ENCODE measurements around the gene SRR.

GRCh38 chr17:2283302-2283701 is 20.4 kb upstream of the SRR start:
- TF ChIP-seq EP300 (conservative IDR thresholded peaks at IDR 0.05; ENCODE audit: poor library complexity, severe bottlenecking) = no peak
- TF ChIP-seq, protein P1, sequence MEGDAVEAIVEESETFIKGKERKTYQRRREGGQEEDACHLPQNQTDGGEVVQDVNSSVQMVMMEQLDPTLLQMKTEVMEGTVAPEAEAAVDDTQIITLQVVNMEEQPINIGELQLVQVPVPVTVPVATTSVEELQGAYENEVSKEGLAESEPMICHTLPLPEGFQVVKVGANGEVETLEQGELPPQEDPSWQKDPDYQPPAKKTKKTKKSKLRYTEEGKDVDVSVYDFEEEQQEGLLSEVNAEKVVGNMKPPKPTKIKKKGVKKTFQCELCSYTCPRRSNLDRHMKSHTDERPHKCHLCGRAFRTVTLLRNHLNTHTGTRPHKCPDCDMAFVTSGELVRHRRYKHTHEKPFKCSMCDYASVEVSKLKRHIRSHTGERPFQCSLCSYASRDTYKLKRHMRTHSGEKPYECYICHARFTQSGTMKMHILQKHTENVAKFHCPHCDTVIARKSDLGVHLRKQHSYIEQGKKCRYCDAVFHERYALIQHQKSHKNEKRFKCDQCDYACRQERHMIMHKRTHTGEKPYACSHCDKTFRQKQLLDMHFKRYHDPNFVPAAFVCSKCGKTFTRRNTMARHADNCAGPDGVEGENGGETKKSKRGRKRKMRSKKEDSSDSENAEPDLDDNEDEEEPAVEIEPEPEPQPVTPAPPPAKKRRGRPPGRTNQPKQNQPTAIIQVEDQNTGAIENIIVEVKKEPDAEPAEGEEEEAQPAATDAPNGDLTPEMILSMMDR (IDR thresholded peaks at IDR 0.05; ENCODE audit: poor library complexity, severe bottlenecking) = no peak
- no peak for TF ChIP-seq POLR2AphosphoS5 (IDR thresholded peaks at IDR 0.05)
- no peak for TF ChIP-seq TAF1 (IDR thresholded peaks at IDR 0.05; ENCODE audit: low read depth)
- no peak for TF ChIP-seq MXI1 (conservative IDR thresholded peaks at IDR 0.05; ENCODE audit: poor library complexity, severe bottlenecking)
- no peak for TF ChIP-seq EZH2 (IDR thresholded peaks at IDR 0.05; ENCODE audit: borderline replicate concordance, insufficient read depth, low read length, poor library complexity, severe bottlenecking)
- TF ChIP-seq REST (IDR thresholded peaks at IDR 0.05; ENCODE audit: borderline replicate concordance) = no peak
